Endothelial cell of umbilical vein (primary cell): Measurements from ENCODE around the gene MAML3. TPM values are rescaled to one million over a fixed set of nuclear protein-coding genes. Genes with fewer than 3 reads are reported as not detected.

ENCODE experiments used
- BruUV-seq: library from RNA; stranded (reverse); fragments of 400-500 nt; replicated peaks from 2 replicates; lab custom pipeline; 2021; lab: Mats Ljungman, UMichigan
- CTCF ChIA-PET: fragments of 300-600, 350-600 bp; sonication (Branson Sonifier 250); formaldehyde crosslinking; loops from one replicate; lab custom pipeline; 2021; ENCODE audit warnings: antibody characterized with exemption, inconsistent platforms; lab: Charles Lee
- POLR2A ChIA-PET: fragments of 300-600, 350-600 bp; sonication (Branson Sonifier 250); formaldehyde crosslinking; loops from one replicate; lab custom pipeline; 2021; ENCODE audit warnings: antibody characterized with exemption, inconsistent platforms; lab: Charles Lee
- DNase-seq: peaks from one replicate; pipeline ENCODE4 v3.0.0-alpha.2; 2011; ENCODE audit warnings: low read depth, low spot score
- FAIRE-seq: peaks from 2 replicates; lab custom pipeline; 2011; peaks lifted over from hg19 to GRCh38; lab: Jason Lieb, UNC
- H2AFZ ChIP-seq: 2 replicates; pipeline ENCODE4 v1.6.0; 2012; ENCODE audit warnings: low read depth, low read length, control low read depth, inconsistent platforms
- H3K27ac ChIP-seq: 2 replicates; pipeline ENCODE4 v1.5.1; 2011; ENCODE audit warnings: low read depth, mild to moderate bottlenecking, control low read depth, low read length, moderate library complexity; ENCODE audit not compliant: insufficient read depth
- H3K27me3 ChIP-seq, 2 experiments: 2 replicates each; pipeline versions ENCODE4 v1.6.0 to v1.6.1; 2011; ENCODE audit warnings: low read length in 2 of 2, mixed read lengths in 1 of 2; ENCODE audit not compliant: control insufficient read depth in 2 of 2, insufficient read depth in 2 of 2
- H3K36me3 ChIP-seq, 2 experiments: 2 replicates in 1 of 2; 3 replicates in 1 of 2; pipeline ENCODE4 v1.5.1; 2011; ENCODE audit warnings: low read length in 2 of 2, mild to moderate bottlenecking in 1 of 2, moderate library complexity in 1 of 2; ENCODE audit not compliant: control insufficient read depth in 2 of 2, insufficient read depth in 2 of 2; ENCODE audit errors: extremely low read depth in 1 of 2
- H3K4me1 ChIP-seq: 3 replicates; pipeline ENCODE4 v1.5.1; 2011; ENCODE audit warnings: mild to moderate bottlenecking, low read length; ENCODE audit not compliant: control insufficient read depth, insufficient read depth; ENCODE audit errors: extremely low read depth
- H3K4me2 ChIP-seq: 2 replicates; pipeline ENCODE4 v1.6.1; 2011; ENCODE audit warnings: low read length, control low read depth, mixed read lengths; ENCODE audit not compliant: insufficient read depth
- H3K4me3 ChIP-seq, 3 experiments: fragments of 200-600 bp in 1 of 3; sonication (generic), shearing (Covaris generic) in 1 of 3; replicated peaks in 1 of 3; 2 replicates each; pipeline ENCODE4 v1.5.1; 2011 to 2016; ENCODE audit warnings: control low read depth in 3 of 3, low read length in 3 of 3, mild to moderate bottlenecking in 2 of 3, inconsistent platforms in 1 of 3, low read depth in 1 of 3, moderate library complexity in 1 of 3; ENCODE audit not compliant: insufficient read depth in 1 of 3
- H3K79me2 ChIP-seq: 2 replicates; pipeline ENCODE4 v1.6.0; 2012; ENCODE audit warnings: low read length, inconsistent platforms; ENCODE audit not compliant: control insufficient read depth, insufficient read depth
- H3K9ac ChIP-seq: replicated peaks from 2 replicates; pipeline ENCODE3; 2011; ENCODE audit warnings: low read length, control low read depth; ENCODE audit not compliant: insufficient read depth; ENCODE audit errors: extremely low read depth
- H3K9me1 ChIP-seq: replicated peaks from 3 replicates; pipeline ENCODE4 v1.6.0; 2011; ENCODE audit warnings: mild to moderate bottlenecking, low read length; ENCODE audit not compliant: control insufficient read depth, insufficient read depth; ENCODE audit errors: extremely low read depth
- H3K9me3 ChIP-seq: replicated peaks from 2 replicates; pipeline ENCODE4 v1.5.1; 2012; ENCODE audit warnings: low read length, inconsistent platforms; ENCODE audit not compliant: control insufficient read depth, insufficient read depth
- H4K20me1 ChIP-seq: replicated peaks from 2 replicates; pipeline ENCODE3; 2011; ENCODE audit warnings: mild to moderate bottlenecking, low read length; ENCODE audit not compliant: control insufficient read depth, insufficient read depth; ENCODE audit errors: extremely low read depth
- CTCF ChIP-seq, 2 donors: IDR thresholded peaks; 1 replicate in 1 of 2; 2 replicates in 1 of 2; pipeline ENCODE4 v1.5.1; 2011; ENCODE audit warnings: low read length in 2 of 2, mild to moderate bottlenecking in 2 of 2, moderate library complexity in 2 of 2, control low read depth in 1 of 2, inconsistent platforms in 1 of 2, low read depth in 1 of 2; ENCODE audit not compliant: insufficient read depth in 1 of 2; ENCODE audit errors: extremely low read depth in 1 of 2
- EZH2 ChIP-seq: IDR thresholded peaks from 2 replicates; pipeline ENCODE4 v1.6.1; 2012; ENCODE audit warnings: borderline replicate concordance, low read depth, mild to moderate bottlenecking, moderate library complexity, low read length, inconsistent platforms; ENCODE audit not compliant: severe bottlenecking
- FOS ChIP-seq: IDR thresholded peaks from 2 replicates; pipeline ENCODE4 v1.6.1; 2011; ENCODE audit warnings: mild to moderate bottlenecking, low read length, moderate library complexity, borderline replicate concordance; ENCODE audit not compliant: insufficient read depth
- GATA2 ChIP-seq: IDR thresholded peaks from 2 replicates; pipeline ENCODE4 v1.7.0; 2011; ENCODE audit warnings: low read depth, mild to moderate bottlenecking, moderate library complexity, mixed read lengths, low read length; ENCODE audit not compliant: insufficient read length, insufficient read depth
- JUN ChIP-seq: IDR thresholded peaks from 2 replicates; pipeline ENCODE4 v1.6.1; 2011; ENCODE audit warnings: borderline replicate concordance, low read depth; ENCODE audit not compliant: insufficient read length, insufficient read depth
- MAX ChIP-seq: IDR thresholded peaks from 2 replicates; pipeline ENCODE4 v1.6.1; 2011; ENCODE audit not compliant: insufficient read depth, insufficient read length
- MYC ChIP-seq: IDR thresholded peaks from one replicate; pipeline ENCODE4 v1.6.1; 2011; ENCODE audit warnings: mild to moderate bottlenecking, low read depth, low read length
- POLR2A ChIP-seq: IDR thresholded peaks from 2 replicates; pipeline ENCODE4 v1.6.1; 2012; ENCODE audit warnings: low read depth, mild to moderate bottlenecking, control low read depth, low read length
- POLR2AphosphoS5 ChIP-seq: IDR thresholded peaks from 2 replicates; pipeline ENCODE4 v1.6.1; 2012; ENCODE audit warnings: low read depth, mild to moderate bottlenecking, control low read depth, low read length, moderate library complexity; ENCODE audit not compliant: insufficient read depth
- dilution Hi-C: fragments of 300-500 bp; cut with MboI; formaldehyde crosslinking; loops from one replicate; pipeline ENCODE4 v1.15.0; 2019; ENCODE audit warnings: low sequenced_read_pairs; ENCODE audit not compliant: extremely low pct_ligation_motif_present
- intact Hi-C: fragments of 100-400 bp; cut with micrococcal nuclease; formaldehyde crosslinking; loops from one replicate; pipeline ENCODE4 v1.10.0; 2022
- polyA plus RNA-seq, 4 experiments: library from polyadenylated mRNA; depleted of rRNA in 3 of 4; stranded (reverse) in 3 of 4; unstranded in 1 of 4; fragments of >200 nt; gene quantifications; 2 replicates each; pipeline versions ENCODE4 v1.2.1 to v1.2.3, GENCODE V29; 2011 to 2012; ENCODE audit warnings: missing spikeins in 1 of 4
- total RNA-seq: library from RNA; stranded (reverse); gene quantifications from 2 replicates; pipeline ENCODE4 v1.2.3, GENCODE V29; 2021

The MAML3 gene
- total and polyA plus RNA-seq, 2 donors (not counting 3 experiments of a cell fraction or from before 2014, with no cell fraction given): 14.0 to 20.3 TPM

- H2AFZ ChIP-seq: no peak overlapping the region
- TF ChIP-seq POLR2AphosphoS5 (no peak), POLR2A (no peak), EZH2 (no peak), GATA2 (no peak), JUN (no peak), FOS (no peak), MAX (no peak), MYC (no peak), CTCF (IDR thresholded peaks at IDR 0.05; ENCODE audit: extremely low read depth in 1 of 2, insufficient read depth in 1 of 2, low read depth in 1 of 2, low read length in 2 of 2) (no peak)
- H3K9me3 ChIP-seq: no peaks in the 10 kb centered on the region
- H3K4me3 ChIP-seq: no peak overlapping the region
- no peaks in the 10 kb centered on the region for H3K79me2 ChIP-seq
- H3K4me1 ChIP-seq: peaks cover 7% of the 10 kb centered on the region
- ChIA-PET POLR2A (no interaction called here), CTCF (no interaction called here)
- H3K4me2 ChIP-seq: no peak overlapping the region
- dilution Hi-C loops (no loop called here), intact Hi-C loops (no loop called here)
- no peak for DNase-seq
- no peak overlapping the region for H3K9ac ChIP-seq
- no peak overlapping the region for H3K27ac ChIP-seq
- H3K9me1 ChIP-seq: no peaks in the 10 kb centered on the region
- FAIRE-seq: no peak
- H3K36me3 ChIP-seq: no peaks in the 10 kb centered on the region
- no peaks in the 10 kb centered on the region for H4K20me1 ChIP-seq
- BruUV-seq: no TSS peak
- no peaks in the 10 kb centered on the region for H3K27me3 ChIP-seq
Observed at GRCh38 chr4:139859876-139860275, 294.1 kb downstream of the MAML3 start.
